ENCODE data around the gene KCNK13. TPM values are rescaled to one million over a fixed set of nuclear protein-coding genes. Genes with fewer than 3 reads are reported as not detected.

KCNK13 gene
- total RNA-seq, 1 experiment from 2014 or later = 0.17 TPM

DNA sequence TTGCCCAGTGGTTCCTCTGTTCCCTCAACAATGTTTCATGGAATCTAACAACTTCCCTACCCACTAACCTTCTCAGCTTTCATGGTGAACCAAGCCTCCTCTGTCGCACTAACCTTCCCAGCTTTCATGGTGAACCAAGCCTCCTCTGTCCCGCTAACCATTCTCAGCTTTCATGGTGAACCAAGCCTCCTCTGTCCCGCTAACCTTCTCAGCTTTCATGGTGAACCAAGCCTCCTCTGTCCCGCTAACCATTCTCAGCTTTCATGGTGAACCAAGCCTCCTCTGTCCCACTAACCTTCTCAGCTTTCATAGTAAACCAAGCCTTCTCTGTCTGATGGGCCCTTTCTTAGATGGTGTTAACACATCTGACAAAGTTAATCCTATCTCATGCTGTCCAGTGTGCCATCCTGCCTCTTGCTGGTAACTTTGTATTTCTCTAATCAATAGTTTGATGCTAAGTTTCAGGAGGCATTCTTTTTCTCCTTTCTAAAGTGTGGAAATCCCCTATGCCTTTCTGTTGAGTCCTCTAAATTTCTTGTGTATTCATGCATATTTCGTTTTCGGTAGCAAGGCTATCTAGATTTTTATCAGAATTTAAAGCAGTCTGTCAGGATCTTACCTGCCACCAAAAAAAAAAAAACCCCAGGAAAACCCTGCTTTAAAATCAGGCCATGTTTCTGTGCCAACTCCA, 26.8 kb upstream of the KCNK13 start:
- Mint-ChIP-seq H3K27ac (no peak overlapping the region; the same call in 1 of the 2 replicates), H3K36me3 (peaks cover 61% of the 10 kb centered on the region), H3K27me3 (ENCODE audit: low read depth) (no peaks in the 10 kb centered on the region), H3K4me1 (no peaks in the 10 kb centered on the region), H3K9me3 (0 out of 2 replicates have a peak, but pooled peaks cover 4% of the 10 kb centered on the region), H3K4me3 (no peak overlapping the region)
- ChIA-PET CTCF (no interaction called here), POLR2A (no interaction called here)
- TF ChIP-seq ATF6 (CRISPR knock-in tag; IDR thresholded peaks at IDR 0.05) (no peak), ZNF532 (CRISPR knock-in tag; IDR thresholded peaks at IDR 0.05; ENCODE audit: borderline replicate concordance) (no peak), TEAD4 (CRISPR knock-in tag; IDR thresholded peaks at IDR 0.05) (no peak), RORB (CRISPR knock-in tag; IDR thresholded peaks at IDR 0.05) (no peak), JAZF1 (CRISPR knock-in tag; IDR thresholded peaks at IDR 0.05) (no peak)
- TF ChIP-seq, protein P1, sequence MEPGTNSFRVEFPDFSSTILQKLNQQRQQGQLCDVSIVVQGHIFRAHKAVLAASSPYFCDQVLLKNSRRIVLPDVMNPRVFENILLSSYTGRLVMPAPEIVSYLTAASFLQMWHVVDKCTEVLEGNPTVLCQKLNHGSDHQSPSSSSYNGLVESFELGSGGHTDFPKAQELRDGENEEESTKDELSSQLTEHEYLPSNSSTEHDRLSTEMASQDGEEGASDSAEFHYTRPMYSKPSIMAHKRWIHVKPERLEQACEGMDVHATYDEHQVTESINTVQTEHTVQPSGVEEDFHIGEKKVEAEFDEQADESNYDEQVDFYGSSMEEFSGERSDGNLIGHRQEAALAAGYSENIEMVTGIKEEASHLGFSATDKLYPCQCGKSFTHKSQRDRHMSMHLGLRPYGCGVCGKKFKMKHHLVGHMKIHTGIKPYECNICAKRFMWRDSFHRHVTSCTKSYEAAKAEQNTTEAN (CRISPR knock-in tag; IDR thresholded peaks at IDR 0.05) = no peak
- ATAC-seq (no peak), DNase-seq (ENCODE audit: low spot score) (no peak)

DNA sequence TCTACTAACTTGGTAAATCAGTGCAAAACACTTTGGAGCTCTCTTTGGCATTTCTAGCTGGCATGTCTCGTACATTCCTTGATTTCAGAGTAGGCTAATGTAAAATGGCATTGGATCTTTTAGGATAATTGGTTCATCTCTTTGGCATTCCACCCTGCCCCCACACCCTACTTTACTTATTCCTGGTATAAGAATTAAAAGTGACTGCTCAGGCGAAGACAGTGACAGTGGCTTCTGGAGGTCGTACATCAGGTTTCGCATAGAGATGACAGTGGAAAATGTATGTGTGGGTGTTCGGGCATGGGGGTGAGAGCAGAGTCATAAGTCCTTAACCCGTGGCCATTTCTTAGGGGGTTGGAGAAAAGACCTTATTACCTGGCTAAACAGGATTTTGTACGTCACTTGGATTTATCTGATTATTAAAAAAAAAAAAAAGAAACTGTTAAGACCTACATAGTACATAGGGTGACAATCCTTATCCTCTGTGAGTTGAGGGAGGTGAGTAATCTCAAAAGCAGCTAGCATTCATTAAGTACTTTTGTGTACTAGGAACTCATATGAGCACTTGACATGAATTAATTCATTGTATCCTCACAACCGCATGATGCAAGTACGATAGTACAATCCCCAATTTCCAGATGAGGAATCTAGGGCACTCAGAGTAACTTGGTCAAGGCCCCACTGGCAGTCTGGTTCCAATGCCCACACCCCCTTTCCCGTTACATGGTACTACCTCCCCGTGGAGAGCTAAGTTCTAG, 22.4 kb upstream of the KCNK13 start:
- CTCF ChIA-PET = no interaction called here
- Mint-ChIP-seq H3K36me3 (peaks cover 36% of the 10 kb centered on the region), H3K4me1 (no peaks in the 10 kb centered on the region), H3K9me3 (0 out of 2 replicates have a peak, but pooled peaks cover 4% of the 10 kb centered on the region), H3K4me3 (no peak overlapping the region), H3K27ac (no peak overlapping the region), H3K27me3 (ENCODE audit: low read depth) (no peaks in the 10 kb centered on the region)
- ATAC-seq (no peak), DNase-seq (ENCODE audit: low spot score) (no peak)
- no peak for TF ChIP-seq PRRX2 (CRISPR knock-in tag; IDR thresholded peaks at IDR 0.05)
- POLR2A ChIA-PET = interaction anchor here (0.7 kb wide), 1 partner anchor 763 kb away, joined by 4 read pairs; no protein-coding TSS in a partner anchor

DNA sequence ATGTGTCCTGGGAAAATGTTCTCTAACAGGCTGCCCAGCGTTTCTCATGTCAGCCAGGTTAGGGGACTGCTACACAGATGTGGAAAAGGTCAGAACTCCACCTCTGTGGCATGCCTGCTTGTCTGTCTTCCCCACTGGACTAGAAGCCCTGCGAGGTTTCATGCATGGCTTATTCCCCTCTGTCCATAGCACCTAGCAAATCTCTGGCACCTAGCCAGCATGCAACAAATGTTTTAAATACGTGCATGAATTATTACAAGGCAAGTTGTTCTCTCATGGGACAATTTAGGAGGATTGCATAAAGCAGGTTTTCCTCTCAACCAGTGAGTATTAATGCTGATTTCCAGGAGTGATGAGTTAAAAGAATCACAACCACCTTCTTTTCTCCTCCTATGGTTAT, 21.4 kb upstream of the KCNK13 start:
- Mint-ChIP-seq H3K4me1 (no peaks in the 10 kb centered on the region), H3K4me3 (no peak overlapping the region), H3K9me3 (0 out of 2 replicates have a peak, but pooled peaks cover 4% of the 10 kb centered on the region), H3K36me3 (peaks cover 27% of the 10 kb centered on the region), H3K27ac (no peak overlapping the region), H3K27me3 (ENCODE audit: low read depth) (no peaks in the 10 kb centered on the region)
- ATAC-seq (no peak), DNase-seq (ENCODE audit: low spot score) (no peak)
- POLR2A ChIA-PET = no interaction called here
- CTCF ChIA-PET = no interaction called here
- TF ChIP-seq FOXJ3 (CRISPR knock-in tag; IDR thresholded peaks at IDR 0.05; ENCODE audit: borderline replicate concordance) (no peak), ZBTB21 (CRISPR knock-in tag; IDR thresholded peaks at IDR 0.05; ENCODE audit: borderline replicate concordance) (no peak), ZNF317 (CRISPR knock-in tag; IDR thresholded peaks at IDR 0.05; ENCODE audit: borderline replicate concordance, low read depth) (no peak), ZNF425 (CRISPR knock-in tag; conservative IDR thresholded peaks at IDR 0.05) (no peak), SMAD3 (CRISPR knock-in tag; IDR thresholded peaks at IDR 0.05; ENCODE audit: borderline replicate concordance) (no peak), ELF4 (CRISPR knock-in tag; IDR thresholded peaks at IDR 0.05; ENCODE audit: low read depth) (no peak), ZNF532 (CRISPR knock-in tag; IDR thresholded peaks at IDR 0.05; ENCODE audit: borderline replicate concordance) (no peak), GRHL2 (CRISPR knock-in tag; IDR thresholded peaks at IDR 0.05; ENCODE audit: insufficient replicate concordance, severe bottlenecking) (no peak), PRRX2 (CRISPR knock-in tag; IDR thresholded peaks at IDR 0.05) (no peak)
